NCI-H1436 (cell line): ENCODE results near the gene B3GALT5.
"Not testable (repeated sequence)": the region's sequence is repeated elsewhere in the genome, so short reads cannot be mapped to it uniquely, and the experiment has no call there.

Experiments
- DNase-seq: peaks from one replicate; lab custom pipeline; 2025; lab: John Stamatoyannopoulos, UW

Gene B3GALT5

GRCh38 chr21:39667353-39667891 lies 54.7 kb downstream of the B3GALT5 start:
- no peak for DNase-seq

DNA sequence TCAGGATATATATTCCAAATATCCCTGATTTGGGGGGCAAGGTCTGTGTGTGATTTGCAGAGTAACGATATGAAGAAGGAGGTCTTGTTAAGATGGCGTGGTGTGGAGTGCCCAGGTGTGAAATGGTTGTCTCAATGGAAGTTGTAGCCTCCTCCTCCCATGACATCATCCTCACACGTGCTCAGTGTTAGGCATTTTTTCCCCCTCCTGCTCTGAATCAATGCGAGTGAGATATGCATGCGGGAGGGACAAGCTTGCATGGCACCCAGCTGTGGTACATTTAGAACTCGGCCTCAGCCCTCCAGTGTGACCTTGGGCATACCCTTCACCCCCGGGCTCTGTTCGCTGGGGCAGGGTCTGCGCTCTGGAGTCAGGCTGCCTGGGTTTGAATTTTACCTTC lies 55.6 kb downstream of the B3GALT5 start:
- no peak for DNase-seq

GRCh38 chr21:39669485-39669884 lies 56.7 kb downstream of the B3GALT5 start:
- no peak for DNase-seq

DNA sequence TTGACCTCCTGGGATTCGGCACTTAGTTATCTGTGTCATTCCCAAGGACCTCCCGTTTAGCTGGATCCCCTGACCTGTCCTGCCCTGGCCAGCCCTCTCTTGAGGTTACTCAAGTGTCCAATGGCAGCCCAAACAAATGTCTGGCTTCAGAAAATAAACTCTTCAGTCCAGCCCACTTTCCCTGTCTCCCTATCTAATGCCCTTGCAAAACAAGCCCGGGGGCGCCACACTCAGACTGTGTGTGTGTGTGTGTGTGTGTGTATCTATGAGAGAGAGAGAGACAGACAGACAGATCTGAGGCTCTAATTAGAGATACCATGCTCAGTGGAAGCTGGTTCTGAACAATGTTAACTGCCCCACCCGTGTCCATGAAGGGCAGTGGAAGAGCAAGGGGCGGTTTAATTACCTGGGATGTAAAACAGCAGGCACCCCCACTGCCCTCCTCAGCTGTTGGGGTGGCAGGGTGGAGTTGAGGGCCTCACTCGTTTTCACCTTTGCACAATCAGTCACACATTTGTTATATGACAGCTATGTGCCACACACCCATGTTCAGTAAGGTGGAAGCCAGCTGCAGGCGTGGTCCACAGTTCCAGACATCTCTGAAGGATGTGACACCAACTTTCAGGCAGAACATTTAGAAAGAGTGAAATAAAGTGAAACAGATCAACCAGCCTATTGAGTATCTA lies 57.4 kb downstream of the B3GALT5 start:
- no peak for DNase-seq

- DNase-seq, result no peak
These were observed 58.0 kb downstream of the B3GALT5 start for GRCh38 chr21:39670701-39671100.

DNA sequence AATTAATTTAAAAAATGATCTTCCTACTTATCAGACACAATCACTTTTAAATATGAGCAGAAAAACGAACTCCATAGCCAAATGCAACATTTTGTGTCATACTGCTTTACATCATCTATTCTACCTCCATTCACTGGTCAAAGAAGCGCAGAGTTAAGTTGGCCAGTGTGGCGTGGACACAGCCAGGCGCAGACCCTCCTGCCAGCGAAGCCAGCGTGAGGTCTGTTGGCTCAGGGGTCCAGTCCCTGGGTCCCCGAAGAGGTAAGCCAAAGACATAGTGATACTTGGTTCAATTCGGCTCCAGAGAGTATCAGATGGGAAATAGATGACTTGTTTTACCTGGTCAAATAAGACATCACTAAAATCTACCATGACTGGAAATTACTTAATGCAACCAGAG lies 59.2 kb downstream of the B3GALT5 start:
- no peak for DNase-seq

GRCh38 chr21:39673163-39673562 lies 60.4 kb downstream of the B3GALT5 start:
- DNase-seq, result no peak

DNA sequence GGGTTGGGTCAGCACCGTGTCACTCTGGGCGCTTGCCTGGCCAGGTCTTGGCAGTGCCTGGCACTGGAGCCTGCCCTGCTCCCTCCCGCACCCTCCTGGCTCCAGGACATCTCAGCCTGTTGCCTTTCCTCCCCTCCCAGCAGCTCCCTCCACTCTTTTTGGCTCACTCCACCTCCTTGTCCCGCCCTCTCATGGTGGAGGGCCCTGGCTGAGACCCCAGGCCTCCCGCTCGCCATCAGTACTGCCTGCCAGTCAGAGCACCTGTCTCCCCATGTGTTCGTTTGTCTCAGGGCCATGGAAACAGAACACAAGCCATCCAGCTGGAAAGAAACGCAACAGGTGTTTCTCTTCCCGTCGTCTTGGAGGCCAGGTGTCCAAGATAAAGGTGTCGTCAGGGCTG lies 61.0 kb downstream of the B3GALT5 start:
- no peak for DNase-seq

DNA sequence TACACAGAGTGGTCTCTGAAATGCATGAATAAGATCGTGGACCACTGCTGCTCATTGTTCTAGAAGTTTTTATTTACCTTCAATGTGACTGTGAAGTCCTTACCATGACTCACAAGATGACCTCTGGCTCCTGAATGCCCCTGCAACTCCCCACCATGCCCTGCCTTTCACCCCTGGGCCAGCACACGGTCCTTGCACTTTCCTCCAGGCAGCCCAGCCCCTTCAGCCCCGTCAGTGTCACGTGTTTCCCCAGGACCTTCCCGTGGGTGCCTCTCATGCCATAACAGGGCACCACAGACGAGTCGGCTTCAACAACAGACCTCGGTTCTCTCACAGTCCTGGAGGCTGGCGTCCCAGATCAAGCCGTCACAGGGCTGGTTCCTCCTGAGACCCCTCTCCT lies 62.1 kb downstream of the B3GALT5 start:
- DNase-seq, result no peak

DNA sequence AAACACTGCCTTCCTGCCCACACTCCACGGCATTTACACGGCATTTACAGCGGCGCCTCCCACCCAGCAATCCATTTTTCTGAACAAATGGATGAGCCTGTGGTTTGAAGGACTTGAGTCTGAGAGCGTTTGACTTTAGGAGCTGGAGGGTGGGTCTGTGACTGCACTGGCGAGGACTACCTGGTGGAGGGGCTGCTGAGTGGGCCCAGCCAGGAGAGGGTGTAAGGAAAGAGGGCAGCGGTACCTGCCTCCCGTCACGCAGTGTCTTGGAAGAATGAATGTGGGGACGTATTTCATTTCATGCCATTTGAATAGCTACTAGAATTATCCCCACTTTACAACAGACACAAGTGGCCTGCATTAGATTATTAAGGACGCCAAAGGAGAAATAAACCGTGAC lies 62.9 kb downstream of the B3GALT5 start:
- DNase-seq, result peak; percentile 76

DNA sequence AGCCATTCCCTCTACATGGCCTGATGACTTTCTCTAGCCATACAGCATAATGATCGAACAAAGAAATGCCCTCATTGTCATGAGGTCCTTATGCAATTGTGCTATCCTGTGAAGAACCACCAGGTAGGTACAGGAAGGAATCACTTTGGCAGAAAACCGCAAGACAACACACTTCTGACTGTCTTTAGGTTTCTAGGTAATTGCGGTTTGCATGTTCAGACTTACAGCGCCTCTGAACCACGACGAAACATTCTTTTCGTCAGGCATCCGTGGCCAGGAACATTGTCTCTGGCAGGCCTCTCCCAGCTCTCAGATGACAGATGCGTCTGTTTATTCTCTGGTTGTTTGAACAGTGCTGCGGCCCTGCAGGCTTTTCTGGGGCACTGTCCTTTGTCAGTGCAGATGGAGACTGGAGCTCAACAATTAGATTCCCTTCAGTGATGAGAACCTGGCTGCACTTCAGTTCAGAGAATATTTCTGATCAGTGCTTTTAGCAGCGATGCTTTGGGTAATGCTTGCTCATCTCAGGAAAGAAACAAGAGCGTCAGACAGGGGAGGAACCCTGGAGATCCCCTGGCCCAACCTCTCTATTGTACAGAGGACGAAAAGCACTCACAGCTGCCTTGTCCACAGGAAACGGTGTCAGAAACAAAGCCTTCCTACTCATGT lies 63.4 kb downstream of the B3GALT5 start:
- DNase-seq, result peak; percentile 76

DNA sequence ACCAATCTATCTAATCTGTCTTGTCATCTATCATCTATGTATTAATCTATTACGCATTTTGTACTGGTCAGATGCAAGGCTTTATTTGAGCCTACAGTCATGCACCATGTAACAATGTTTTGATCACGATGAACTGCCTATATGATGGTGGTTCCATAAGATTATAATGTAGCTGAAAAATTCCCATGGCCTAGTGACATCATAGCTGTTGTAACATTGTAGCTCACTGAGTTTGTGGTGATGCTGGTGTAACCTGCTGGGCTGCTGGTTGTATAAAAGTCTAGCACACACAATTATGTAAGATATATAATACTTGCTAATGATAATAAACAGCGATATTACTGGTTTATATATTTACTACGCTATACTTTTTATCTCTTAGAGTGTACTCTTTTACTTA lies 67.5 kb downstream of the B3GALT5 start:
- DNase-seq, result no peak

- DNase-seq, result no peak
These were observed 68.5 kb downstream of the B3GALT5 start for GRCh38 chr21:39681257-39681656.

DNA sequence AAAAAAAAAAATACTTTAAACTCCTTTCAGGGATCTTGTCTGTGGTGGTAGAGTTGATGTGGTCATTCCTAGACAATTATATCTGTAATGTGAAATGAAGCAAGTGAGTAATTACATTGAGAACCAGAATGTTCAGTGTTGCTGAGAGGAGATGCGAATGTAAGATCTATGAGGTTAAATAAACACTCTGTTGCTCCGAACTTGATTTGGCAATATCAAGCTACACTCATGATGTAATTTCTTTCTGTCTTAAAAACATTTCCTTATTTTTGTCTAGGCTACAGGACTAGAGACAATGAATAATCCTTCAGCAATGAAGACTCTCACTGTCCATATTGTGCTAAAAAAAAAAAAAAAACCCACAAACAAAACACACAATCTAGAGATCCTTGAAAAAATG lies 69.1 kb downstream of the B3GALT5 start:
- DNase-seq, result no peak

- DNase-seq, result no peak
These were observed 72.5 kb downstream of the B3GALT5 start for GRCh38 chr21:39685236-39685635.

GRCh38 chr21:39685991-39686390 lies 73.3 kb downstream of the B3GALT5 start:
- no peak for DNase-seq

DNA sequence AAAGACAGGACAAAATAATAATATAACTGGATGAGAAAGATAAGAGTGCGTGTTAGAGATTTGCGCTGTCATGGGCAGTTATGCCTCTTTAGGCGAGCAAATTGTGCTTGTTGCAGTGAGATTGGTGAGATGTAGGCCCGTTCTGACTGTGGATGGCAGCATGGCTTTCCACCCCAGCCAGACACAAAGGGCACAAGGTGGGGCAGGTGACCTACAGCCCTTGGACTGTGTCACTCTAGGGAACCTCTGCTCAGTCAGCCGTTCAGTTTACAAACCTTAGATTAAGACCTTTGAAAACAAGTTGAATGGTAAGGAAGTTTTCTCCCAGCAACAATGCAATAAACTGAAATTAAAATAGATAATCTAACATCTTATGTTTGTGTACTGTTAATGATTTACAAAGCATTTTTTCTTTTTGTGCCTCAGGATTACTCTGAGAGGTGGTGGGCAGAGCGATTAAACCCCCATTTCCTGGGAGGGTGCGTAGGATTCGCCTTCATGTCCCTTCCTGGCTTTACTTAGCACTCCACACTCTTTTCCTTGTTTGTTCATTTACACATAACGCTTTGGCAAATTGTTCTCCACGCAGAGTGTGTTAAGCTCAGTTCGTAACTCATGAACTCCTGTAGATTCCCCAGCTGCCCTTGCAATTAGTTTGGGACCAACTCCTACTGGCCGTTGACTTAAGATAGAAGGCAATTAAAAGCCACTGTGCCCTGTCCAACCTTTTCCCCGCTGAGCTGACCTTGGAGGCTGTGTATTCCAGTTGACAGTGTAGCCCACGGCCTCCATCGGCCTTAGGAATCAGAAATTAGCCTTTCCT lies 74.1 kb downstream of the B3GALT5 start:
- no peak for DNase-seq

- no peak for DNase-seq
These were observed 75.3 kb downstream of the B3GALT5 start for GRCh38 chr21:39688010-39688409.

GRCh38 chr21:39689860-39690259 lies 77.1 kb downstream of the B3GALT5 start:
- not testable (repeated sequence) for DNase-seq

DNA sequence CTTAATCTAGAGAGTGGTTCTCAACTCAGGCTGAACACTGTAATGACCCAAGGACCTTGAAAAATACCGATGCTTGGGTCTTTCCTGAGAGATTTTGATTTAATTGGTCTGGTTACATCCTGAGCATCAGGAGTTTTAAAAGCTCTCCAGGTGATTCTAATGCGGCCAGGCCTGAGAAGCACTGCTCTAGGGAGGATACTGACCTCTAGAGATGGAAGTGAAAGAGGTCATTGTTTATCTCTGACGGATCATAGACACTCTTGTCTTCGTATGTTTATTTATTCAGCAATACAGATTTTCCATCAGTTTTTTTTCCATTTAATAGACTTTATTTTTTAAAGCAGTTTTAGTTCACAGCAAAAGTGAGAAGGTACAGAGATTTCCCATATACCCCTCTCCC lies 77.7 kb downstream of the B3GALT5 start:
- DNase-seq, result no peak

- no peak for DNase-seq
These were observed 82.0 kb downstream of the B3GALT5 start for GRCh38 chr21:39694750-39695149.

DNA sequence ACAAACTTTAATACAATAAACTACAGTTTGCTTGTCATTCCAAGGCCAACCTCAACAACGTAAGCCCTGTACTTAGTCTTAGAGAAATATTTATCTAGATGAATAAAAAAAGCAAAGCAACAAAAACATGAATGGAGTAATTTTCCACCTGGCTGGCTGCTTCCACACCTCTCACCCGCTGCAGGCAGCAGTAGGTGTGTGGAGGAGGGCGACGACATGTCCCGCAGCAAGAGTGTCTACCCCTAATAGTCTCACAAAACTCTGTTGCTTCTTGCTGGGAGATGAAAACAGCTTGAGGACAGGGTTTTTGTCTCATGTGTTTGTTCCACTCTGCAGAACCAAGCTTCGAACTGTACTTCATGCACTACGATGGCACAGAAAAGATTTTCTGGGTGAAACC lies 83.5 kb downstream of the B3GALT5 start:
- DNase-seq, result no peak

DNA sequence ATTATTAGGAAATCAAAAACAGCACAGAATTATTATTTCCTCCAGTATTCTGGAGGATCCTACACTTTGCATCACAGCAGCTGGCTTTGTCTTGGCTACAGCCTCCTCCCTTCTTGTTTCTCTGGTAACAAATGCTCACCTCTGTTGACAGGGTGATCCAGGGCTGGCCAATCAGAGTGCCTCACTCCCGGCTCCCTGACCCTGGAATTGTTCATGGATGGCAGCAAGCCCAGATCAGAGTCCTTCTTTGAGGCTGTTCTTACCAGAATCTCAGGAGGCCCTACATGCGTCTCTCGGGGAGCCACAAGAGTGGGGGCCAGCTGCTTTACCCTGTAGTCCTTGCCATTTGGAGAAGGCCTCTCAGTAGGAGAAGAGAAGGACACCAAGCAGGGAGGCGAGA lies 83.9 kb downstream of the B3GALT5 start:
- no peak for DNase-seq
